ENCODE results near the gene KDM1A.

Gene KDM1A

DNA sequence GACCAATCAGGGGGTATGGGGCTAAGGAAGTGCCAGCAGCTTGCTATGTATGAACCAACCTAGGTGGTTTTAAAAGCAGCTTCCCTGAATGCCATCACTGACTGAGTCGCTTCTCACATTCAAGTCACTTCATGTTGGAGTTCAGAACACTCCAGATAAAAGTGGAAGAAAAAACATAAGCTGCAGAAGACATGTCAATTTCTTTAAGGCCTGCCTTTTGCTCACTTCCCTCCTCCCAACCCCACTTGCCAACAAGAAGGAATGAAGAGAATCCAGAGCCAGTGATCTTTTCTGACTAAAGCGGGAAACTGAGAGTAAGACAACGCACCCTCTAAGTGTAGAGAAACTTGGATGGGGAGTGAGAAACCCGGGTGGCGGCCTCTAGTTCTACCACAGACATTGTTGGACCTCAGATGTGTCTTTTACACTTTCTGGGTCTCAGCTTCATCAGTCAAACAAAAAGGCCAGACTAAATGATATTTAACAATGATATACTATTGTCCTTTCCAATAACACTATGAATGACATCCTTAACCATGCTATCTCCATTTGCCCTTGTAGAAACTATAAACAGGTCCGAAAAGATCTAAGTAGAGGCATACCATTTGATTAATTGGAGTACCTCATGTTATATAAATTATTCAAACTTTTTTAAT lies 95.3 kb downstream of the KDM1A start:
- no peak for DNase-seq

DNA sequence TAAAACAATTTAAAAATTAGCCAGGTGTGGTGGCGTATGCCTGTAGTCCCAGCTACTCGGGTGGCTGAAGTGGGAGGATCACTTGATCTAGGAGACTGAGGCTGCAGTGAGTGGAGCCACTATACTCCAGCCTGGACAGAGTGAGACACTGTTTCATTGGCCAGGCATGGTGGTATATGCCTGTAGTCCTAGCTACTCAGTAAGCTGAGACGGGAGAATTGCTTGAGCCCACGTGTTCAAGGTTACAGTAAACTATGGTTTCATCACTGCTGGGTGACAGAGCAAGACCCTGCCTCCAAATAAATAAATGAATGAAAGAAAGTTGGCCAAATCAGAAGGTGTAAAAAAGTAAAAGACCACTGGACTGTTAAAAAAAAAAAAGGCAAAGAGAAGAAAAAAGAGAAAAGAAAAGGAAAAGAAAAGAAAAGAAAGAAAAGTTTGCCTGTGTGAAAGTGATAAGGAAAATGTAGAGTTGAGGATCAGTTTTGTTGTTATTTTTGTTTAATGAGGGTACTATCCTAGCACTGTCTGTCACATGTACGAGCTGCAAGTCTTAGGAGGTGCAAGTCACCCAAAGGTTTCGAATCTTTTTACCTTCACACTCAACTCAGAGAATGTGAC lies 97.1 kb downstream of the KDM1A start:
- no peak for DNase-seq

- no peak for DNase-seq
These were observed 97.8 kb downstream of the KDM1A start for GRCh38 chr1:23116921-23117699.

- no peak for DNase-seq
These were observed 99.1 kb downstream of the KDM1A start for GRCh38 chr1:23118407-23118806.

DNA sequence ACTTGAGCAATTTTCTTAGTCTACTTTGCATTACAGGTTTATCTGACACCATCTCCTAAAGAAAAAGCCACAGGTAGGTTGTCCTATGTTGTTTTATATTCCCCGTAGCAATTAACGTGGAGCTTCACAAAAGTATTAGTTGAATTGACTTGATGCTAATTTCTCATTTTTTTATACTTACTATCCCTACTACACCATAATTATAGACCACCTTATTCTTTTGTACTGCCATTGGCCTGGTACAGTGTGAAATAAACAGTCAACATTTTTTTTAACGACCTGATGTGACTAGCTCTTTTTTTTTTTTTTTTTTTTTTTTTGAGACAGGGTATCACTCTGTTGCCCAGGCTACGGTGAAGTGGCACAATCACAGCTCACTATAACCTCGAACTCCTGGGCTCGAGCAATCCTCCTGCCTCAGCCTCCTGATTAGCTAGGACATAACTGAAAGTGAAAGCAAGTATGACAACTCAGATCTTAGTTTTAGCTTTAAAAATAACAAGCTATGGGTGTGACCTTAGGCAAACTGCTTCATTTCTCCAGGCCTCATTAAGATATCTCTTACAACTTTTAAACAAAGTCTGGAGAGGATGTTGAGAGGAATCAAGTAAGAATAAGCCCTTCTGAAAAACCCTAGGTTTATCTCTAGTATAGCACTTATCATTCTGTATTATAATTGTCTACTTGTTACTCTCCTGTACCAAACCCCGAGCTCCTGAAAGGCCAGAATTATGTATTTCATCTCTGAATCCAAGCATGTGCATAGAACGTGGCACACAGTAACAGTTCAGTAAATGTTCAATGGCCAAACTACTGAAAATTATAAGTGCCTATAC lies 99.9 kb downstream of the KDM1A start:
- DNase-seq = no peak

- no peak for DNase-seq
These were observed 101.1 kb downstream of the KDM1A start for GRCh38 chr1:23120383-23120782.

GRCh38 chr1:23122023-23122748 lies 102.9 kb downstream of the KDM1A start:
- DNase-seq = no peak

GRCh38 chr1:23122796-23123195 lies 103.5 kb downstream of the KDM1A start:
- no peak for DNase-seq

DNA sequence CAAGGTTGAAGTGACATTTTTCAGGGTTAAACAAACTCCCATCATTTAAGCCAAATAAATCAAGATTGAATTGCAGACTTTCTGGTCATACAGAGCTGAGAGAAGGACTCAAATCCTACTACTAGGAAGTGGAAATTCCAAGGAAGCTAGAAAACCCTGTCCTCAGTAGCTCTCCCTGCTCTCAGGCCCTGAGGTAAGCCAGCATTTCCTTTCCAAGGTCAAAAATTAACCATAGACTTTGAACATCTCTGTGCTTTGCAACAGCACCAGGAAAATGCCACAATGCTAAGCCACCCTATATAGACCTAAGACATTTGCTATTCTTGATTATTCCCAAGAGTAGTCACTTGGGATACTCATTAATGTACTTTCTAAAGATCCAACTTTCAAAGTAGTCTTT lies 104.3 kb downstream of the KDM1A start:
- DNase-seq = no peak

GRCh38 chr1:23124259-23125026 lies 105.2 kb downstream of the KDM1A start:
- no peak for DNase-seq

DNA sequence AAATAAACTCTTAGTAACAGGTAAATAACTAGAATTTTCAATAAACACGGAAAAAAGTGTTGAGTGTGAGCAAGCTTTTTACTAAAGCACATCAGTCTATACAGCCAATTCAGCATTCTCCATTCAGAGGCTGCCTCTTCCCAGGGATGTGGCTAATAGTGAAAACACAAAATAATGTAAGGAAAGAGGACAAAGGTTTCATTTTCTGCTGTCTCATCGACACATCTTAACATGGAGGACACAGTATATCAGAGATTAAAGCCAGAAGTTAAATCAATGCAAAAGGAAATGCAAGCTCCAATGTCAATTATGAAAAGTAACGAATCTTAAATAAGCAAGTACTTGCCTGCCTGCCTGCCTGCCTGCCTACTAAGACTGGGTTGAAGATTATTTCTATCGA lies 106.2 kb downstream of the KDM1A start:
- no peak for DNase-seq

- no peak for DNase-seq
These were observed 106.9 kb downstream of the KDM1A start for GRCh38 chr1:23126200-23126599.

GRCh38 chr1:23126801-23127200 lies 107.5 kb downstream of the KDM1A start:
- no peak for DNase-seq

DNA sequence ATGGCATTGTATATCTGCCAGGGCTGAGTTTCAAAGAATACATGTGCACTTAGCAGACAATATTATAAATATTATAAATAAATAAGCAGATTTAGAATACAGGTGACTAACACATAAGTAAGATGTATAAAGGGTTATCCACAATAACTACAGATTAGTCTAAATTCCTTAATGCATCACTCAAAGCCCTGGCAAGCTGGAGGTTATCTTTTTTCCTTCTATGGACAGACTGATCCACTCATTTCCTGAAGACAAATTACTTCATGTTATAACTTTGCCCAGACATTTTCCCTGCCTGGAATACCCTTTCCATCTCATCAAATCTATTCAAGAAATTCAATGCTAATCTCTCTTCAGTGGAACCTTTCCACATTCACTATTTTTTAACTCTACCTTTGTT lies 110.6 kb downstream of the KDM1A start:
- no peak for DNase-seq

DNA sequence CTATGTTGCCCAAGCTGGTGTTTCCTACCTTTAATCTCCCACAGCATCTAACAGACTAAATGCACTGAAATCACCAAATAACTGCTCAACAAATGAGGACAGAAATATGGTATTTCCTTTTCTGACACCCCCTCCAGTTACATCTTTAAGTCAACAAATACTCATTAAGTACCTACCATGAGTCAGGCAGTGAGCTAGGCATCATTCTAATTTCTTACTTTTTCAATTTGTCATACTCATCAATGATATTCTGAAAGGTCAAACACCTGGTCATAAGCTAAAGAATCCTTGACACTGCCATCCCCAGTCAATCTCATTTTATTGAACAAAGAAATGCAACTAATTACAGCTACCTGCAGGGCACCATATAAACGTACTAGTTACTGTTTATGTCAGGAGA lies 112.8 kb downstream of the KDM1A start:
- no peak for DNase-seq
